Bronchial epithelial cell (primary cell): Measurements from ENCODE around the gene ERBB4. TPM values are rescaled to one million over a fixed set of nuclear protein-coding genes. Genes with fewer than 3 reads are reported as not detected.

ENCODE experiments used
- DNase-seq: peaks from one replicate; pipeline ENCODE4 v3.0.0-alpha.2; 2010; ENCODE audit warnings: low read depth
- FAIRE-seq: peaks from 2 replicates; lab custom pipeline; 2011; peaks lifted over from hg19 to GRCh38; lab: Jason Lieb, UNC
- H3K27me3 ChIP-seq: 2 replicates; pipeline ENCODE4 v1.5.1; 2011; ENCODE audit warnings: low read length; ENCODE audit not compliant: control insufficient read depth, insufficient read depth
- H3K36me3 ChIP-seq: 2 replicates; pipeline ENCODE4 v1.5.1; 2011; ENCODE audit warnings: low read length; ENCODE audit not compliant: control insufficient read depth, insufficient read depth
- H3K4me3 ChIP-seq: 2 replicates; pipeline ENCODE4 v1.5.1; 2011; ENCODE audit warnings: mild to moderate bottlenecking, low read depth, low read length, control low read depth
- CTCF ChIP-seq: IDR thresholded peaks from 2 replicates; pipeline ENCODE4 v1.5.1; 2011; ENCODE audit warnings: mild to moderate bottlenecking, moderate library complexity, low read length, control low read depth, inconsistent platforms; ENCODE audit not compliant: insufficient read depth, severe bottlenecking
- total RNA-seq: library from RNA; depleted of rRNA; stranded (reverse); fragments of >200 nt; gene quantifications from 2 replicates; pipeline ENCODE4 v1.2.1, GENCODE V29; 2014

ERBB4 gene
- total RNA-seq, 1 donor from 2014 or later = under 0.01 TPM

GRCh38 chr2:212034841-212035585 is 503.6 kb downstream of the ERBB4 start:
- H3K4me3 ChIP-seq = no peak overlapping the region
- FAIRE-seq (no peak), DNase-seq (no peak)
- H3K36me3 ChIP-seq = no peaks in the 10 kb centered on the region
- TF ChIP-seq CTCF = no peak
- no peaks in the 10 kb centered on the region for H3K27me3 ChIP-seq

- DNase-seq (no peak), FAIRE-seq (no peak)
- no peak for TF ChIP-seq CTCF
- Histone ChIP-seq H3K4me3 (no peak overlapping the region), H3K27me3 (no peaks in the 10 kb centered on the region), H3K36me3 (no peaks in the 10 kb centered on the region)
These were observed 504.7 kb downstream of the ERBB4 start for GRCh38 chr2:212033888-212034287.

- no peak overlapping the region for H3K4me3 ChIP-seq
- no peak for FAIRE-seq
- no peak for TF ChIP-seq CTCF
- peak; percentile 76 for DNase-seq
- H3K36me3 ChIP-seq = no peaks in the 10 kb centered on the region
- H3K27me3 ChIP-seq = no peaks in the 10 kb centered on the region
These were observed 505.9 kb downstream of the ERBB4 start for GRCh38 chr2:212032536-212033219.

GRCh38 chr2:212032032-212032431 is 506.6 kb downstream of the ERBB4 start:
- H3K4me3 ChIP-seq = no peak overlapping the region
- no peaks in the 10 kb centered on the region for H3K36me3 ChIP-seq
- H3K27me3 ChIP-seq = no peaks in the 10 kb centered on the region
- TF ChIP-seq CTCF = no peak
- DNase-seq = peak; percentile 54
- FAIRE-seq = no peak

GRCh38 chr2:212030709-212031108 is 507.9 kb downstream of the ERBB4 start:
- Histone ChIP-seq H3K4me3 (no peak overlapping the region), H3K27me3 (no peaks in the 10 kb centered on the region), H3K36me3 (no peaks in the 10 kb centered on the region)
- no peak for TF ChIP-seq CTCF
- FAIRE-seq (no peak), DNase-seq (no peak)
